HEK293 (cell line): Measurements from ENCODE around the gene NIPBL.

Experiments
- IKZF3 ChIP-seq: fragments of 450-650 bp; IDR thresholded peaks from 2 replicates; pipeline ENCODE4 v1.5.0; 2018; ENCODE audit warnings: missing biosample characterization, mild to moderate bottlenecking, missing genetic modification characterization, moderate library complexity
- KLF9 ChIP-seq: fragments of 450-650 bp; formaldehyde crosslinking; IDR thresholded peaks from 2 replicates; pipeline ENCODE4 v1.5.1; 2016; ENCODE audit warnings: missing biosample characterization, missing genetic modification characterization, low read depth
- SCRT1 ChIP-seq: fragments of 450-650 bp; formaldehyde crosslinking; IDR thresholded peaks from 2 replicates; pipeline ENCODE4 v1.5.1; 2016; ENCODE audit warnings: missing biosample characterization, missing genetic modification characterization, borderline replicate concordance
- SP2 ChIP-seq: fragments of 450-650 bp; formaldehyde crosslinking; IDR thresholded peaks from 2 replicates; pipeline ENCODE4 v1.5.1; 2016; ENCODE audit warnings: missing biosample characterization, missing genetic modification characterization
- YY1 ChIP-seq: fragments of 450-650 bp; formaldehyde crosslinking; IDR thresholded peaks from 2 replicates; pipeline ENCODE4 v1.5.1; 2018; ENCODE audit warnings: missing biosample characterization, missing genetic modification characterization
- ZBTB17 ChIP-seq: fragments of 450-650 bp; formaldehyde crosslinking; IDR thresholded peaks from 2 replicates; pipeline ENCODE4 v1.5.1; 2016; ENCODE audit warnings: missing biosample characterization, missing genetic modification characterization
- ZBTB48 ChIP-seq: fragments of 450-650 bp; formaldehyde crosslinking; IDR thresholded peaks from 2 replicates; pipeline ENCODE4 v1.5.1; 2016; ENCODE audit warnings: missing biosample characterization, missing genetic modification characterization
- ZFP41 ChIP-seq: fragments of 450-650 bp; formaldehyde crosslinking; IDR thresholded peaks from 2 replicates; pipeline ENCODE4 v1.5.1; 2016; ENCODE audit warnings: missing biosample characterization, missing genetic modification characterization, borderline replicate concordance
- ZNF146 ChIP-seq: fragments of 450-650 bp; formaldehyde crosslinking; IDR thresholded peaks from 2 replicates; pipeline ENCODE4 v1.5.1; 2016; ENCODE audit warnings: missing biosample characterization, missing genetic modification characterization
- ZNF48 ChIP-seq: fragments of 450-650 bp; formaldehyde crosslinking; IDR thresholded peaks from 2 replicates; pipeline ENCODE4 v1.5.1; 2016; ENCODE audit warnings: missing biosample characterization, missing genetic modification characterization
- ZNF561 ChIP-seq: fragments of 450-650 bp; IDR thresholded peaks from 2 replicates; pipeline ENCODE4 v1.5.1; 2018; ENCODE audit warnings: missing biosample characterization, missing genetic modification characterization, borderline replicate concordance
- TF ChIP-seq, protein P1 (sequence below): fragments of 450-650 bp; formaldehyde crosslinking; IDR thresholded peaks from 2 replicates; pipeline ENCODE4 v1.5.1; 2016; ENCODE audit warnings: missing biosample characterization, missing genetic modification characterization
- TF ChIP-seq, protein P2 (sequence below): fragments of 450-650 bp; formaldehyde crosslinking; IDR thresholded peaks from 2 replicates; pipeline ENCODE4 v1.5.1; 2016; ENCODE audit warnings: missing biosample characterization, missing genetic modification characterization
- TF ChIP-seq, protein P3 (sequence below): sonication (generic); formaldehyde crosslinking; IDR thresholded peaks from 2 replicates; pipeline ENCODE4 v1.8.1; 2022; ENCODE audit warnings: mild to moderate bottlenecking, moderate library complexity, missing genetic modification reagents

DNA sequence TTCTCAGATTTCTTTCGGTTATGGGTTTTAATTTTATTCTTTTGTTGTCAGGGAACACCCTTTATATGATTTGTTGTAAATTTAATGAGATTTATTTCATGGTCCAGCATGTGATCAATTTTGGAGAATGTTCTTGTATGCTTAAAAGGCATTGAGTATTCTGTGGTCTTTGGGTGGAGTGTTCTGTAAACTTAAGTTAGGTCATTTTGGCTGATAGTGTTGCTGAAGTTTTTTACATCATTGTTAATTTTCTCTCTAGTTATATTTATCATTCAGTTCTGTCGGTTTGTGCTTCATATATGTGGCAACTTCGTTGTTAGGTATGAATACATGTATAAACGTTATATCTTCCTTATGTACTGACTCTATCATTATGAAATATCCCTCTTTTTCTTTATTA, 55.5 kb downstream of the NIPBL start:
- TF ChIP-seq YY1: no peak
- TF ChIP-seq, protein P1, sequence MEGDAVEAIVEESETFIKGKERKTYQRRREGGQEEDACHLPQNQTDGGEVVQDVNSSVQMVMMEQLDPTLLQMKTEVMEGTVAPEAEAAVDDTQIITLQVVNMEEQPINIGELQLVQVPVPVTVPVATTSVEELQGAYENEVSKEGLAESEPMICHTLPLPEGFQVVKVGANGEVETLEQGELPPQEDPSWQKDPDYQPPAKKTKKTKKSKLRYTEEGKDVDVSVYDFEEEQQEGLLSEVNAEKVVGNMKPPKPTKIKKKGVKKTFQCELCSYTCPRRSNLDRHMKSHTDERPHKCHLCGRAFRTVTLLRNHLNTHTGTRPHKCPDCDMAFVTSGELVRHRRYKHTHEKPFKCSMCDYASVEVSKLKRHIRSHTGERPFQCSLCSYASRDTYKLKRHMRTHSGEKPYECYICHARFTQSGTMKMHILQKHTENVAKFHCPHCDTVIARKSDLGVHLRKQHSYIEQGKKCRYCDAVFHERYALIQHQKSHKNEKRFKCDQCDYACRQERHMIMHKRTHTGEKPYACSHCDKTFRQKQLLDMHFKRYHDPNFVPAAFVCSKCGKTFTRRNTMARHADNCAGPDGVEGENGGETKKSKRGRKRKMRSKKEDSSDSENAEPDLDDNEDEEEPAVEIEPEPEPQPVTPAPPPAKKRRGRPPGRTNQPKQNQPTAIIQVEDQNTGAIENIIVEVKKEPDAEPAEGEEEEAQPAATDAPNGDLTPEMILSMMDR (tag by site-specific recombination): no peak
- no peak for TF ChIP-seq ZNF48 (tag by site-specific recombination)
- no peak for TF ChIP-seq SP2
- TF ChIP-seq, protein P2, sequence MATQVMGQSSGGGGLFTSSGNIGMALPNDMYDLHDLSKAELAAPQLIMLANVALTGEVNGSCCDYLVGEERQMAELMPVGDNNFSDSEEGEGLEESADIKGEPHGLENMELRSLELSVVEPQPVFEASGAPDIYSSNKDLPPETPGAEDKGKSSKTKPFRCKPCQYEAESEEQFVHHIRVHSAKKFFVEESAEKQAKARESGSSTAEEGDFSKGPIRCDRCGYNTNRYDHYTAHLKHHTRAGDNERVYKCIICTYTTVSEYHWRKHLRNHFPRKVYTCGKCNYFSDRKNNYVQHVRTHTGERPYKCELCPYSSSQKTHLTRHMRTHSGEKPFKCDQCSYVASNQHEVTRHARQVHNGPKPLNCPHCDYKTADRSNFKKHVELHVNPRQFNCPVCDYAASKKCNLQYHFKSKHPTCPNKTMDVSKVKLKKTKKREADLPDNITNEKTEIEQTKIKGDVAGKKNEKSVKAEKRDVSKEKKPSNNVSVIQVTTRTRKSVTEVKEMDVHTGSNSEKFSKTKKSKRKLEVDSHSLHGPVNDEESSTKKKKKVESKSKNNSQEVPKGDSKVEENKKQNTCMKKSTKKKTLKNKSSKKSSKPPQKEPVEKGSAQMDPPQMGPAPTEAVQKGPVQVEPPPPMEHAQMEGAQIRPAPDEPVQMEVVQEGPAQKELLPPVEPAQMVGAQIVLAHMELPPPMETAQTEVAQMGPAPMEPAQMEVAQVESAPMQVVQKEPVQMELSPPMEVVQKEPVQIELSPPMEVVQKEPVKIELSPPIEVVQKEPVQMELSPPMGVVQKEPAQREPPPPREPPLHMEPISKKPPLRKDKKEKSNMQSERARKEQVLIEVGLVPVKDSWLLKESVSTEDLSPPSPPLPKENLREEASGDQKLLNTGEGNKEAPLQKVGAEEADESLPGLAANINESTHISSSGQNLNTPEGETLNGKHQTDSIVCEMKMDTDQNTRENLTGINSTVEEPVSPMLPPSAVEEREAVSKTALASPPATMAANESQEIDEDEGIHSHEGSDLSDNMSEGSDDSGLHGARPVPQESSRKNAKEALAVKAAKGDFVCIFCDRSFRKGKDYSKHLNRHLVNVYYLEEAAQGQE: no peak
- TF ChIP-seq ZBTB48 (tag by site-specific recombination): no peak
- TF ChIP-seq IKZF3 (tag by site-specific recombination): no peak
- TF ChIP-seq ZFP41 (tag by site-specific recombination): no peak
- TF ChIP-seq, protein P3, sequence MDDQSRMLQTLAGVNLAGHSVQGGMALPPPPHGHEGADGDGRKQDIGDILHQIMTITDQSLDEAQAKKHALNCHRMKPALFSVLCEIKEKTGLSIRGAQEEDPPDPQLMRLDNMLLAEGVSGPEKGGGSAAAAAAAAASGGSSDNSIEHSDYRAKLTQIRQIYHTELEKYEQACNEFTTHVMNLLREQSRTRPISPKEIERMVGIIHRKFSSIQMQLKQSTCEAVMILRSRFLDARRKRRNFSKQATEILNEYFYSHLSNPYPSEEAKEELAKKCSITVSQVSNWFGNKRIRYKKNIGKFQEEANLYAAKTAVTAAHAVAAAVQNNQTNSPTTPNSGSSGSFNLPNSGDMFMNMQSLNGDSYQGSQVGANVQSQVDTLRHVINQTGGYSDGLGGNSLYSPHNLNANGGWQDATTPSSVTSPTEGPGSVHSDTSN: no peak
- TF ChIP-seq ZBTB17 (tag by site-specific recombination): no peak
- no peak for TF ChIP-seq ZNF146
- TF ChIP-seq ZNF561: no peak
- TF ChIP-seq SCRT1 (tag by site-specific recombination): no peak
- no peak for TF ChIP-seq KLF9 (tag by site-specific recombination)
